GM21447 (cell line): ENCODE data around the gene CDC14B.
"Not testable (repeated sequence)": the region's sequence is repeated elsewhere in the genome, so short reads cannot be mapped to it uniquely, and the experiment has no call there.

ENCODE experiments used
- ATAC-seq: cut with Tn5 transposase; IDR thresholded peaks from one replicate; pipeline ENCODE4 v1.9.1; 2021; ENCODE audit not compliant: unreplicated experiment

CDC14B gene

DNA sequence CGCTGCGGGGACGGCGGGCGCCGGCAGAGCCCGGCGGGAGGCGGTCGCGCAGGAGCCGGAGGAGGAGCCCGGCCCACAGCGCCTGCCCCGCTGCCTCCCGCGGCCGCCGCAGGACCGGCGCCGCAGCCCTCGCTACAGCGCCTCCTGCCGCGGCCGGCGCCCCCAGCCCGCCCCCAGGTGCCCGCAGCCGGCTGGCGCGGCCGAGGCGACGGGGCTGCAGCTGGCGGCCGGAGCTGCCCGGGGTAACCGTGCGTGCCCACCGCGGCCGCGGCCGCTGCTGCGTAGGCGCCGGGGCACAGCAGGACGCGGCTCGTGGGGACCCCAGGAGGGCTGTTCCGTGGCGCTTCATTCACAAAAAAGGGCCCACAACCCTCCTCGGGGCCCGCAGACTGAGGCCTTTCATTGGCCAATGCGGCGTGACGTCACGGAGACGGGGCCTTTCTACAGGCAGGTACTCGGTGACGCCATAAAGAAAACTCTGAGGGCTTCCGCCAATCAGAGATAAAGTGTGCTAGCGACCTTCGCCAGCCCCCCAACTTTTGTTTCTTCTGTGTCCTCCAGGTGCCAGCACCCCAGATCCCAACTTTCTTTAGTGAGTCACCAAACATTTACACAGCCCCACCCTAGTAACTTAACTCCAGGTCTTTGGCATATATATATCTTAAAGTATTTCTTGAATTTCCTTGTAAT is at the start of gene CDC14B:
Gene CDC14B (minus strand): TSS at position 353 of the 690 bp plus-strand sequence. CDS start 465 bp downstream, outside the sequence.
- no peak for ATAC-seq

DNA sequence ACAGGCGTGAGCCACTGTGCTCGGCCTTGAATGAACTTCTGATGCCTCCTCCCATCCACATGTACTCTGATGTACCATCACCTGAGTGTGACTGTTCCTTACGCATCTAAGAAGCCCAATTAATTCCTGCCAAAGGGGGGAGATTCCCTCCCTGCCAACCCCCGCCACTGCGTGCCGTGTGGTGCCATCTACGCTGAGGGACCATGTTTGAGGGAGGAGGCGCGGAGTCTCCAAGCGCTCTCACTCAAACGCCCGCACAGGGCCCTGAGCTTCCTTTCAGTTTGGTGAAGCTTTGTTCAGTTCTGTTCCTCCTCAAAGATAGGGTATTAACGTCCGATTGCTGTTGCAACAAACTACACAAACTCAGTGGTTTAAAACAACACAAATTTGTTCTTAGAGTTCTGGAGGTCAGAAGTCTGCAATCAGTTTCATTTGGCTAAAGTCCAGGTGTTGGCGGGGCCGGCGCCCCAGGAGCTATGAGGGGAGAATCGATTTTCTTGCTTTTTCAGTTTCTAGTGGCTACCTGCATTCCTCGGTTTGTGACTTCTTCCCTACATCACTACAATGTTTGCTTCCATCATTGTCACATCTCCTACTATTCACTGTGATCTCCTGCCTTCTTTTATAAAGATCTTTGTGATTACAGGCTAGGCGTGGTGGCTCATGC is 49.4 kb upstream of the CDC14B start:
- ATAC-seq = no peak

DNA sequence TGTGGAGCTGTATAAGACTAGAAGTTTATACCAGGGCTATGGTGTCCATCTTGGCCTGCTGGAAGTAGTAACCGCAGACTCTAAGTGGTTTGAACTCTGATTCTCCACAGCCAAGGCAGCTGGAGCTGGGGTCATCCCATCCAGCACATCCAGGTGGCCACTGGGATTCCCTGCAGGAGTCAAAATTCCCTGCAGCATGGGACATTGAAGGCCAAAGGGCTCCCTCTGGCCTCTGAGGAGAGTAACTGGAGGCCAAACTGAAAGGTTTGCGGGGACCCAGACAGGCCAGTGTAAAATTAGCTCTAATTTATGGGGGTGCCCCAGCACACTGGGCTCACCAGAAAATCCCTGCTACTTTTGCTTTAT is 47.7 kb upstream of the CDC14B start:
- ATAC-seq = no peak

DNA sequence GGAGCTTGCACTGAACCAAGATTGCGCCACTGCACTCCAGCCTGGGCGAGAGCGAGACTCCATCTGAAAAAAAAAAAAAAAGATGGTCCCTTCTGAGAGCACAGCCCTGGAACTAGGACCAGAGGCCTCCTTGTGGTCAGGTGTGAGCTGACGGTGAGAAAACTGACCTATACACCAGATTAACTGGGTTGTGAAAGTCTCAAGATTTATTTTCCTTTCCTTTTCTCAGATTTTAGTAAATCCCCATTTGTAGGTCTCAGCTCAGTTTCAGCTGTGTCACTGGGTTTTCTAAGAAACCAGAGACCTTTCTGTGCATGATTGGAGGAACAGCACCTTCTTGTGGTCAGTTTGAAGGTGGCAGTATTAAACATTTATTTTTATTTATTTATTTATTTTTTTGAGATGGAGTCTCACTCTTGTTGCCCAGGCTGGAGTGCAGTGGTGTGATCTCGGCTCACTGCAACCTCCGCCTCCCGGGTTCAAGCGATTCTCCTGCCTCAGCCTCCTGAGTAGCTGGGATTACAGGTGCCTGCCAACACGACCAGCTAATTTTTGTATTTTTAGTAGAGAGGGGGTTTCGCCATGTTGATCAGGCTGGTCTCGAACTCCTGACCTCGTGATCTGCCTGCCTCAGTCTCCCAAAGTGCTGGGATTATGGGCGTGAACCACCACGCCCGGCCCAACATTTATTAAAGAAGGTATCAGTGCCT is 47.2 kb upstream of the CDC14B start:
- ATAC-seq = peak; percentile 67

DNA sequence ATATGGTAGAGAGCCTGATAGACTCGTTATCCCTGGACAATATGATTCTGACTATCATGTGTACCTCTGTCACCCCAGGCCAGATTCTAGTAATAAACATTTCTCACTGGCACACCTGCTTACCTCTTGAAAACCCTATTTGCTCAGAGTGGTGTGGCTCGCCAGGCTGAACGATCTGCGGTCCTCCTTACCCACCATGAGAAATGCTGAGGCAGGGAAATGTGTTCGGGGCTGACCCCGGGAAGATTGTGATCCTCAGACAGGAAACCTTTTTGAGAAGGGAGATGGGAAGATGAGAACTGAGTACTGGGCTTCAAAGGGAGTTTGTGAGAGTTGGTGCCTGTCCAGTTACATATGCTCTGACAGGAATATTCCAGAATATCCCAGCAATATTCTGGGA is 46.1 kb upstream of the CDC14B start:
- ATAC-seq = no peak

DNA sequence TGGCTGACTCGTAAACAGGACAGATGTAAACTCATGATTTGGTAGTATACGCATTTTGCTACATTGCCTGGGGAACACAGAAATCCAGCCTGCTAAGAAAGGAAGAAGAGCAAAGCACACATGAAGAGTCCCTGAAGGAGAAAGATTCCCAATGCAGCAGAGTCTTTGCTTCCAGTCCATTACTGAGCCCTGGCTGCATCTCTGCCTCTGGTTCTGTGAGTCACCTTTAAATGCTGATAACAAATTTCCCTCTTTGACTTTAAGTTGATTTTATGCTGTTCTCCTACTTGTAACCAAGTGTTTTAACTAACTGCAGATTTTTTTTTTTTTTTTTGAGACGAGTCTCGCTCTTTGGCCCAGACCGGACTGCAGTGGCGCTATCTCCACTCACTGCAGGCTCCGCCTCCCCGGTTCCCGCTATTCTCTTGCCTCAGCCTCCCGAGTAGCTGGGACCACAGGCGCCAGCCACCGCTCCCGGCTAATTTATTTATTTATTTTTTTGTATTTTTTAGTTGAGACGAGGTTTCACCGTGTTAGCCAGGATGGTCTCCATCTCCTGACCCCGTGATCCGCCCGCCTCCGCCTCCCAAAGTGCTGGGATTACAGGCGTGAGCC is 44.0 kb upstream of the CDC14B start:
- no peak for ATAC-seq

DNA sequence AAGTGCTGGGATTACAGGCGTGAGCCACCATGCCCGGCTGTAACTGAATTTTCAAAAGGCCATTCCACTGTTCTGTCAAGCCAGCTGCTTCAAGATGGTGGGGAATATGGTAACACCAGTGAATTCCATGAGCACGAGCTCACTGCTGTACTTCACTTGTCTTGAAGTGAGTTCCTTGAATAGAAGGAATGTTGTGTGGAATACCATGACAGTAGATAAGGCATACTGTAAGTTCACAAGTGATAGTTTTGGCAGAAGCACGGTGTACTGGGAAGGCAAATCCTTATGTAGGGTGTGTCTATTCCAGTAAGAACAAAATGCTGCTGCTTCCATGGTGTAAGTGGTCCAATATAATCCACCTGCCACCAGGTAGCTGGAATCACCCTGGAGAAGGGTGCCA is 42.1 kb upstream of the CDC14B start:
- no peak for ATAC-seq

DNA sequence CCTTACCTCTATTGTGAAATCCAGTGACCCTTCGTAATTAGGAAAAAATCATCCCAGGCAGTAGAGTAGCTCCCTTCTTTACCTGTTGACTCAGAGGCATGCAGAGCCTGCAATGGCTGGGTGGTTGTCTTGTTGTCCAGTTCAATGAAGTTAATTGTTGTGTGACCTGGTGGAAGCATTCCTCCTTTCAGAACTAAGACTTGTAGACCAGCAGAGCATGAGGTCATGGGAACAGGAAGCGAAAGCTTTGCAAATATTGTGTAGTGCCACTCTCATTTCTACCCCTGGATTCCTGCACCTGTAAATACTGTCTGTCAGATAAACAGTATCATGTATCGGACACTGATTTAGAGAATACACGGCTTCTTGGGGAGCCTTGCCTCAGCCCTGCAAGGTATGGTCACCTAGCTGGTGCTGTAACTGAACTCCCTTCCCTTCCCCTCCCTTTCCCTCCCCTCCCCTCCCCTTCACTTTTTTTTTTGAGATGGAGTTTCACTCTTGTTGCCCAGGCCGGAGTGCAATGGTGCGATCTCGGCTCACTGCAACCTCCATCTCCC is 41.1 kb upstream of the CDC14B start:
- no peak for ATAC-seq

DNA sequence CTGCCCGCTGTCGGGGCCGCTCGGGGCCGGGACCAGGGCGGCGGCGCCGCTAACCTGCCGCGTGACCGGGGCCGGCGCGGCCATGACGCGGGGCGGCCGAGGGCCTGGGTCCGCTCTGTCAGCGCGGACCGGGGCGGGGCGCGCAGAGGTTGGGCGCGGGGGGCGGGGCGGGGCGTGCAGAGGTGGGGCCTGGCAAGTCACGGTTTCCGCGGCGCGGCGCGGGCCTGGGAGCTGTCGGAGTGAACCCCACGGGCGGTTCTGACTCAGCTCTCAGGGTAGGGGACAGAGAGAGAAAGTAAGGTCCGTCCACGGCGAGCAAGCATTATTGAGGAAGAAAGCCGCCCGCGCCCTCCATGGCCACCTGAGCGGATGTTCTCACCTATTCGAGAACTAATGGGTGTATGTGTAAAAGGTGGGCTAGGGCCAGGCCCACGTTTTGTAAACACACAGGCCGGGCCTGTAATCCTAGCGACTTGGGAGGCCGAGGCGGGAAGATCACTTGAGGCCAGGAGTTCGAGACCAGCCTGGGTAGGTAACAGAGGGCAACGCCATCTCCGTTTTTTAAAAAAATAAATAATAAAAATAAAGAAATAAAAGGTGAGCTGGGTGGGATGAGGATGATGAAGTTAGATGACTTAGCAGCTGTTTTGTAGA is 35.7 kb upstream of the CDC14B start, which contains the start of gene PRXL2C:
Gene PRXL2C (minus strand): TSS at position 120 of the 654 bp plus-strand sequence. CDS start 36 bp downstream, at position 84.
- peak; percentile 65 for ATAC-seq

DNA sequence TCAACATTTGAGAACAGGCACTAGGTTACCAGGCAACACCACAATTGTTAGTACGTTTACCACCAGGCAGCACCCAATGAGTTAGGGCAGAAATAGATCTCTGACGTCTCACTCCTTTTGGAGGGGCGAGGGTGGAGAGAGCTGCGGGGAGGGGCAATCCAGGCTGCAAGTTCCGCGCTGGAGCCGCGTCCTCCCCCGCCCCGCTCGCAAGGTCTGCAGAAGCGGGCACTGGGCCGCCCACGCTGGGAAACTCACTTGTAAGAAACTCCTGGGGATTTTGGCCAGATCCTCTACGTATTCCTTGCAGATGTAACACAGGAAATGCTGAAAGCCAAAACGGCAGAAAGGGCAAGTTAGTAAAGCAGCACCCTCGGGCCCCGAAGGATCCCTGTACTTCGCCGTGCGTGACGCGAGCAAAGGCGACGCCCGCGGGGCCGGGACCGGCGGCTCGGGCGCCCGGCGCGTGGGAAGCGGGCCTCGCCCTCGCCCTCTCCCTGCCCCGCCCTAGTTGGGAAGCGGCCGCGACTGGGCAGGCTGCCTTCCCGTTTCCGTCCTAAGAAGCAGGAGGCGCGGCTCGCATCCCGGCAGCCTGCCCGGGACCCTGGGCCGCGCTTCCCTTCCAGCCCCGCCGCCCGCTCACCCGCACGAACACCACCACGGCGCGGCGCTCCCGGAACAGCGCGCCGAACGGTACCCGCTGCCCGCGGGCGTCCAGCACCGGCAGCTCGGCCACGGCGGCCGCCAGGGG is 35.0 kb upstream of the CDC14B start:
- peak; percentile 63 for ATAC-seq

DNA sequence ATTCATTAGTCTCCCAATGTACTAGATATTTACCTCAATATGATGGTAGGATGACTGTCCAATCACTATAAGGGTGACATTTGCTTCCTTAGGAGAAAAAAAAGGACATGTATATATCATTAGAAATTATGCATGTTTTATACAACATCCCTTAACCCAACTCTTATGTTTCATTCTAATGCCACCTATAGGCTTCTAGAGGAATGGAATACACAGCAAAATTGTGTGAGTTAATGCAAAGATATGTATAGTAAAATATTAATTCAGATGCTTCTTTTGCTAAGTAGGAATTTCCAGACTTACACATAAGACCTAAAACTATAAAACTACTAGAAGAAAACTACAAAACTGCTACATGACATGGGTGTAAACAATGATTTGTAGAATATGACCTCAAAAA is 32.0 kb upstream of the CDC14B start:
- no peak for ATAC-seq

DNA sequence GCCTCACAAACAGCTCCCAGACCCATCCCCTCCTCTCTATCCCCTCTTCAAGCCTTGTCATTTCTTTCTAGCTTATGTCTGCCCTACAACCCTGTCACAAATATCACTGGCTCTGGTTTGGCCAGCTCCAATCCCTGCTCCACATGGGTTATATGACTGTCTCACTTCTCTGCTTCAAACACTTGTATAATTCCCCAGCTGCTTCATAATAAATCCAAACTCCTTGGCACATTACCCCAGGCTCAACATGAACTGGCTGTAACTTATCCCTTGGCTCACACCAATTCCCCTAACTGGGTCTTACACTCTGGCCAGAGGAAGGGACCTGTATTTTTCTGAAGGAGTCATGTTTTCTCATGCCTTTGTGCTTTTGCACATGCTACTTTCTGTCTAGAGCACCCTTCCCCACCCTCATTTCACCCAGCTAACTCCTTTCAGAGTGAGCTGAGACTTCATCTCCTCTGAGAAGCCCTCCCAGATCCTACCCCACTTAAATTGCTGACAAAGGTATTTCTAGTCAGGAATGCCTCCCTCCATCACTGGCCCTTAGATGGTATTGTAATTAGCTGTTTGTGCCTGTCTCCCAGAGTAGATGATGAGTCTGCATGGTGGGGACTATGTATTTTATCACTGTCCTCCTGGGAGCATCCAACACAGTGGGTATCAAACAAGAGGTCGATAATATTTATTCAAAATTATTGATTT is 30.1 kb upstream of the CDC14B start:
- no peak for ATAC-seq

DNA sequence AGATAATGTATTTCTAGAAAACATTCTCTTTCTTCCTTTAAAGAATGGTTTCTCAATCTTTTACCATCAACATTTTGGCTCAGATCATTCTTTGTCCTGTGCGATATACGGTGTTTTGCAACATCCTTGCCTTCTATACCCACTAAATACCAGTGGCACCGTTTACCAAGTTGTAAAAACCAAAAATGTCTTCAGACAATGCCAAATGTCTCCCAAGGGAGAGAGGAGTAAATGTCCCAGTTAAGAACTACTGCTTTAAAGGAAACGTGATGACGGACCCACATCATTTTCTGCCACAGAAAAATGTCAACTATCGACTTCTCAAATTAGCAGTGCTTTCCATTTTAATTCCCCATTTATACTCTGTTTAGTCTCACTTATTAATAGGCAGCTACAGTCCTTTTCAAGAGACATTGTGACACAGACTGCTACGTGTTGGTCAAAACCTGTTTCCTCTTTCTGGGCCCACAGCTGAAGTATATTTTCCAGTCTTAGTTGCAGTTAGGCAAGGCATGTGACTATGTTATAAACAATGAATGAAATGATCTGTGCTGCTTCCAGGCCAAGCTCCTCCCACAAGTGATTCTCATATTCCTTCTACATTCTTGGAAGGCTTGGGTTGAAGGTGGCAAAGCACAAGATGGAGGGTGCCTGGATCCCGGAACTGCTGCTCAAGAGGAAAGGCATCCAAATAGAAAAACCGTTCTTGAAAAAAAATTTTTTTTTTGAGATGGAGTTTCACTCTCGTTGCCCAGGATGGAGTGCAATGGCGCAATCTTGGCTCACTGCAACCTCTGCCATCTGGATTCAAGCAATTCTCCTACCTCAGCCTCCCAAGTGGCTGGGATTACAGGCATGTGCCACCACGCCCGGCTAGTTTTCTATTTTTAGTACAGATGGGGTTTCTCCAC is 26.7 kb upstream of the CDC14B start:
- ATAC-seq = no peak

DNA sequence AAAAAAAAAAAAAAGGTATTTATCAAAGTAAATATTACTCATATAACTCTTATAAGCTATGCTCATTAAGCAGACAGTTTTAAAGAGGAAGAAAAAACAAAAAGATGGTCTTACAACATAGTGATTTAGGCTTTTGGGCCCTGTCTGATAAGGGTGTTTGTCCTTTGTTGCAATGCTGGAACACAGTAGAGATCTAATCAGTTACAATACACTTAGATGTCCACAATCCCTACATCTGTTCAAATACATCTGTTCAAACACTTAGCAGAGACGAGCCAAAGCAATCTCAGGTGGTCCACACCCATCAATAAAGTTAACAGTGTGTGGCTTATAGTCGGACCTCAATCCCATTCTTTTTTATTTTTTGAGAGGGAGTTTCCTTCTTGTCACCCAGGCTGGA is 24.5 kb upstream of the CDC14B start:
- no peak for ATAC-seq

DNA sequence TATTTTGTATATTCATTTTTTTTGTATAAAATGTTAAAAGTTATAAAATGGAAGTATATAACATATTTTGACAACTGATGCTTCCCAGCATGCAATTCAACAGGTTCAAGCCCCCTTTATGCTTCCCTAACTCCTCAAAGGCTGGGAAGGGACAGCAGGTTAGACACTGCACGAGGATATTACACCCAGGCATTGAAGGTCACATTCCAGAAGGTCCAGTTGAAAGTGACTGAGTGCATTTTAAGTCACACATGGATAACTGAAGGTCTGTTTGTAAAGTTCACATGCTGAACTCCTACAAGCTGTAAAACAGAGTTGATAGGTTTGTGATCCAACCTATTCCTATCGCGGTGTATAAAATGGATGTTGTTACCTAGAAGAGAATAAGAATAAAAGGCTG is 21.9 kb upstream of the CDC14B start:
- ATAC-seq = no peak

DNA sequence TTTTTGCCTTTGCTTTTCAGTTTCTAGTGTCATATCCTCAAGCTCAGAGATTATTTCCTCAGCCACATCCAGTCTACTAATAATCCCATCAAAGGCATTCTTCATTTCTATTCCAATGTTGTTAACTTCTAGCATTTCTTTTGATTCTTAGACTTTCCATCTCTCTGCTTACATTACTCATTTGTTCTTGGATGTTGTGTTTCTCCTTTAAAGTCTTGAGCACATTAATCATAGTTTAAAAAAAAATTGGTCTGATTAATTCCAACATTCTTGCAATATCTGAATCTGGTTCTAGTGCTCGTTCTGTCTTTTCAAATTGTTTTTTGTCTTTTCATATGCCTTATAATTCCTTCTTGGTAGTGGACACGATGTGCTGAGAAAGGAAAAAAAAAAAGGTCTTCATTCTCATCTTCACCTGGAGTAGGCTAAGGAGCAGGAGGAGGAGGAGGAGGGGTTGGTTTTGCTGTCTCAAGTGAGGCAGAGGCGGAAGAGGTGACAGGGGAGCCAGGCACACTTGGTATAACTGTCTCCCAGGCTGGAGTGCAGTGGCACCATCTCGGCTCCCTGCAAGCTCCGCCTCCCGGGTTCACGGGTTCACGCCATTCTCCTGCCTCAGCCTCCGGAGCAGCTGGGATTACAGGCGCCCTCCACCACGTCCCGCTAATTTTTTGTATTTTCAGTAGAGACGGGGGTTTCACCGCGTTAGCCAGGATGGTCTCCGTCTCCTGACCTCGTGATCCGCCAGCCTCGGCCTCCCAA is 19.1 kb upstream of the CDC14B start:
- ATAC-seq = no peak

DNA sequence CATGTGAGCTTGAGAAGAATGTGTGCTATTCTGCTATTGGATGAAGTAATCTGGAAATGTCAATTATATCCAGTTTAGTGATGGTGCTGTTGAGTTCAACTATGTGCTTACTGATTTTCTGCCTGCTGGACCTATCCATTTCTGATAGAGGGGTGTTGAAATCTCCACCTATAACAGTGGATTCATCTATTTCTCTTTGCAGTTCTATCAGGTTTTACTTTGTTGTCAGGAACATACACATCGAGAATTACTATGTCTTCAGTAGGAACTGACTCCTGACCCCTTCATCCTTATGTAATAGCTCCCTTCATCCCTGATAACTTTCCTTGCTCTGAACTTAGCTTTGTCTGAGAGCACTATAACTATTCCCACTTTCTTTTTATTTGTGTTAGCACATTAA is 16.7 kb upstream of the CDC14B start:
- no peak for ATAC-seq

DNA sequence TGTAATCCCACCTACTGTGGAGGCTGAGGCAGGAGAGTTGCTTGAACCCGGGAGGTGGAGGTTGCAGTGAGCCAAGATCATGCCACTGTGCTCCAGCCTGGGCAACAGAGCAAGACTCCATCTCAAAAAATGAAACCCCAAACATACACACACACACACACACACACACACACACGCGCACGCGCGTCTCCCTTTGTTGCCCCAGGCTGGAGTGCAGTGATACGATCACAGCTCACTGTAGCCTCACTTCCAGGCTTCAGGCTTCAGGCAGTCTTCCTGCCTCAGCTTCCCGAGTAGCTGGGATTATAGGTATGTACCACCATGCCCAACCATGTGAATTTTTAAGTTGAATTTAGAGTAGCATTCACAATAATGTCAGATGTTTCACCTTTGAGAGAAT is 13.9 kb upstream of the CDC14B start:
- ATAC-seq = not testable (repeated sequence)
